HG02938 (cell line): ENCODE measurements around the gene USH2A.
A peak's percentile ranks its signal among the peaks of the same experiment; 100 is the strongest.

ENCODE experiments used
- ATAC-seq: cut with Tn5 transposase; IDR thresholded peaks from one replicate; pipeline ENCODE4 v1.9.1; 2021; ENCODE audit warnings: mild to moderate bottlenecking, moderate library complexity; ENCODE audit not compliant: unreplicated experiment

The USH2A gene

GRCh38 chr1:215878128-215878527 is 545.1 kb downstream of the USH2A start:
- no peak for ATAC-seq

- ATAC-seq = no peak
Measured at GRCh38 chr1:215877452-215877951, 545.7 kb downstream of the USH2A start.

GRCh38 chr1:215875712-215876111 is 547.5 kb downstream of the USH2A start:
- no peak for ATAC-seq

- ATAC-seq = no peak
Measured at GRCh38 chr1:215875236-215875635, 548.0 kb downstream of the USH2A start.

- ATAC-seq = no peak
Measured at GRCh38 chr1:215872658-215873057, 550.6 kb downstream of the USH2A start.

- no peak for ATAC-seq
Measured at GRCh38 chr1:215868500-215868899, 554.7 kb downstream of the USH2A start.

DNA sequence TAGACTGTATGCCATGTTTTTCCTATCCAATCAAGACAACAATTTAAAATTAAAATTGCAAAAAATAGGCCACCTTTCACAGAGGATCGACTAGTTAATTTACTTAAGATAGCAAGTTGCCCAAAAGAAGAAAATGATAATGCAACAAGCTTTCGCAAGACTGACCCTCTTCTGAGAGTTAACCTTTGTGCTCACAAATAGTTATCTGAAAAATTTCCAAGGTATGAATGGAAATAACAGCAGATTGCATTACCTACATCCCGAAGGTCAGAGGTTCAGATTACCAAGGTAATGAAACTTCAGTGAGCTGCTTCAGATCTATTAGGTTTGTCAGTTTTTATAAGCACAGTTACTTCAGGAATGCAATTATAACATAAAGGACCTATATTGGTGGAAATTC is 558.2 kb downstream of the USH2A start:
- ATAC-seq = no peak

GRCh38 chr1:215863796-215864195 is 559.5 kb downstream of the USH2A start:
- ATAC-seq = peak; percentile 55

DNA sequence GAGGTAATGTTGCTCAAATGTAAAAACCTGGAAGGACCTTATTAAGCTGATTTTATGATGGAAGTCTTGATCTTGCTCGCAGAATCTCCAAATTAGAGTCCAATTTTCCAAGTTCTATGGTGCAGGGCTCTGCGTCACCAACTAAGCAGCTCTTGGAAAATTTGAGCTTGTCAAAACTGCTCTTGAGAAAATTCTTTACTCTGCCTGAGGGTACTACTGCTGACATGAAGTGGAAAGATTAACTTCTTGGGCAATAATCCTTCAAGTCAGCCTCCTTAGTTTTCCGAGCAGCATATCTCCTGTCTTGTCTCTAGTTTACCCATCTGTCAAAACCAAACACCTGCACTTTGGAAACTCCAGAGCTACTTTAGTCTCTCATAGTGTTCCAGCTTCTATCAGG is 562.4 kb downstream of the USH2A start:
- ATAC-seq = no peak

GRCh38 chr1:215857317-215857716 is 565.9 kb downstream of the USH2A start:
- ATAC-seq = no peak

- no peak for ATAC-seq
Measured at GRCh38 chr1:215845234-215845891, 577.9 kb downstream of the USH2A start.

DNA sequence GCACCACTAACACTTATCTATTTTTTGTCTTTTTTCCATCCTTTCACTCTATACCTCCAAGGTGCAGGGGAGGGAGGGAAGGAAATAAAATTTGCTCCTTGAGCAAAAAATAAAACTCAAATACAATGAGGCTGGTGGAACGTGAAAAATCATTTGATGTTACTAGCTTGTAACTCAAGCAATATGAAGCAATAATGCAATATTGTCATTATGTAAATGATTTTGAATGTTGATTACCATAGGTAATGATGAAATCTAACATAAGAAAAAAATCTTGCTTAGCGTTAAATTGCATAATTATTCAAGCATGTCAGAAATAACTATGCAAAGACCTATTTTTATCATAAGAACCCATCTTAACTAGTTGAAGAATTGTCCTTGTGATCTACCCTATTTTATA is 578.5 kb downstream of the USH2A start:
- no peak for ATAC-seq

GRCh38 chr1:215844266-215844665 is 579.0 kb downstream of the USH2A start:
- ATAC-seq = no peak

GRCh38 chr1:215842905-215843304 is 580.3 kb downstream of the USH2A start:
- ATAC-seq = no peak

DNA sequence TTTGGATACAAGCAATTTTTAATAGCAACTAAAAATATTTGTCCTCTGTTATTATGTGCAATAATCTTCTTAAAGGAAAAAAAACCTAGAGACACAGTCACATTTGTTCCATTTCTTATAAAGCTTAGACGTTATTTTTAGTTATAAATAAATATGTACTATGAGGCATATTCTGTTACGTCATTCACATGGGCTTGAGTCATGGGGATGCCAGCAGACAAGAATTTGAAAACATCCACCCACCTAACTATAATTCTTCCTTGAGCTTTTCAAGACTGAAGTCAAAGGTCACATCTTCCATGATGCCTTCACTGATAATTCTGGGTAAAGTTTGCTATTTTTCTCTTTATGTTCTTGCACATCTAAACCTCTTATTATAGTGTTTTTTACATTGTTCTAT is 587.3 kb downstream of the USH2A start:
- ATAC-seq = no peak

DNA sequence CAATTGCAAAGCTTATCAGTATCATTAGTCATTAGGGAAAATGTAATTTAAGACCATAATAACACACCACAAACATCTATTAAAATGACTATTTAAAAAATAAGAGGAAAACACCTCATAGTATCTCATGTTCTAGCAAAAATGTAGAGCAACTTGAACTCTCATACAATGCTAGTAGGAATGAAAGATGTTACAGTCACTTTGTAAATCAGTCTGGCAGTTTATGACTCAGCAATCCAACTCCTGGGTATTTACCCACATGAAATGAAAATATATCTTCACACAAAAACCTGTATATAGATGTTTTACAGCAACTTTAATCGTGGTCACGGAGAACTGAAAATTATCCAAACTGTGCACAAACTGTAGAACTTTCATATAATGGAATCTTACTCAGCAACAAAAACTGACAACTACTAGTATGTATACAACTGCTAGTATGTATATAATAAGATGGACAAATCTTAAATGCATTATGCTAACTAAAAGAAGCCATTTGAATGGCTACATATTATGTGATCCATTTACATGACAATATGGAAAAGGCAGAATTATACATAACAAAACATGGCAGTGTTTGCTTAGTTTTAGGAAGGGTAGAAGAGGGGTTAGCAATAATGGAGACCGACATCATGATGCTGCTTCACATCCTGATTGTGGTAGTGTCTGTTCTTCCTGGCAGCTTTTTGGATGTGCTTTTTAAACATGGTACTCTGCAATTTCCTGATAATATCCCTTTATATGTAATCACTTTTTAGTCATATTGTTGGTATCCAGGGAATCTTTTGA is 589.1 kb downstream of the USH2A start:
- ATAC-seq = no peak

GRCh38 chr1:215830226-215830810 is 592.9 kb downstream of the USH2A start:
- no peak for ATAC-seq

- no peak for ATAC-seq
Measured at GRCh38 chr1:215825056-215825455, 598.2 kb downstream of the USH2A start.

DNA sequence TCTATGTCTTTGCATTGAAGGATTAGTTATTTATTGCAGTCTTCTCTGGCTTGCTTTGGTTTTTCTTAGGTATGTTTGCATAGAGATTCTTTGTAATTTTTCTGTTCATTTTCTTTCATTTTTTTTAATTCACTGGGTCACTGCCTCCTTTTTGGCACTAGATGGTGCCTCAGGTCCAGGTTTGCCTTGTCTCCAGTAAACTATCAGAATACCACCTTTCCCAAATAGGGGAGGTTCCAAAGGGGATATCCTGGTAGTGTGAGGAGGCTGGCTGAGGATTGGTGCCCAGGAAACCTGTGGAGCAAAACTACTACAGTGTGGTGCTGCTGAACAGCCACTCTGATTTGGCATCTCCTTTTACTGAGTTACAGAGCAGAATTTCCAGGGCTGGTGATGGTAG is 599.0 kb downstream of the USH2A start:
- no peak for ATAC-seq

DNA sequence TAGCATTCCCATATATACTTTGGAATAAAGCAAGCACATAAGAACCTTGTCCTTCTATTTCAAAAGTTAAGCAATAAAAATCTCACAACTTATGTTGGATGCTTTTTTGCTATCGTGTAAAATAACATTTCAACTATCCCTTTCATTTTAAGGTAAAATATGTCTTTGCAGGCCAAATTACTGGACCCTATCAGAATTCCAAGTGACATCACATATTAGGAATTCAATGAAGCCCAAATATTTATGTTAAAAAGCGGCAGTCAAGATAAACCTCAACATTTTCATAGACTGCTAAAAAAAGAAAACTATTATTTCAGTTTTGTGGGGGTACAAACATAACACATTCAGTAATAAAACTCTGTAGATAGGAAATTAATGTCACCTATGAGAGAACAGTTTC is 604.1 kb downstream of the USH2A start:
- no peak for ATAC-seq

DNA sequence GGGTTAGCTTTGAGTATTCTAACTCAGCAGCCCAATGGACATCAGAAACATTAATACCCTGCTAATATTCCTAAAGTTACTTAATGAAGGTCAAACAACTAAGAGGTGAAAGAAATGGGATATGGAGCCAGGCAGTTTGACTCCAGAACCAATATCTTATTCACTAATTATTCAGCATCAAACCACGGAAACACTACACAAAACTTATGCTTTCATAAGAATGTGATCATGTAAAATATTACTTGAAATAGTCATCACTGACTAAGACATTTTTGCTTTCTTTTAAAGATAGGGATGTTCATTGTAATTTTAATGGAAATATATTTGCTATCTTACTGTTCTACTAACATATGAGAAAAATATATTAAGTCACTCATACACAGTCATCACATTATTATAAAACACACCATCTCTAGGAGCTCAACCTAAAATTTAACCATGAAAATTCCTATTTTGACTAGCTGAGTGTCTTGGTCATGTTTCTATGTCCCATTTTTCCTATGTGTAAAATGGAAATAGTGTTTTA is 615.3 kb downstream of the USH2A start:
- ATAC-seq = no peak

- no peak for ATAC-seq
Measured at GRCh38 chr1:215807218-215807617, 616.0 kb downstream of the USH2A start.
